Measurements from ENCODE around the gene DUOXA2. TPM values are rescaled to one million over a fixed set of nuclear protein-coding genes. Genes with fewer than 3 reads are reported as not detected.

The DUOXA2 gene
- total and polyA plus RNA-seq, 2 experiments from 2014 or later = not detected

DNA sequence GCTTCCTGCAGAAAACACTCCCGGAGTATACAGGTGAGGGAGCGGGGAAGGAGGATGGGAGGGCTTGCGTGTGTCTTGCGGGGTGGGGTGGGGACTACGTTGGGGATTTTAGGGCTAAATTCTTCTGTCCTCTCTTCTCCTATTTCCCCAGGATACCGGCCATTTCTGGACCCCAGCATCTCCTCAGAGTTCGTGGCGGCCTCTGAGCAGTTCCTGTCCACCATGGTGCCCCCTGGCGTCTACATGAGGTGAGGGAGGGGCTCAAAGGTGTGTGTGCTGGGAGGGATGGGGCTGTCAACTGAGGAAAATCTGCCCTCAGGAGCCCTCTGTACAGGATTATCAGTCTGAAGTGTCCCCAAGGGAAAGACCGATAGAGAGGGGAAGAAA is 22.2 kb downstream of the DUOXA2 start:
- no peak overlapping the region for H3K27ac ChIP-seq
- H3K4me1 ChIP-seq (ENCODE audit: low read depth) = no peaks in the 10 kb centered on the region
- H3K36me3 ChIP-seq = no peaks in the 10 kb centered on the region
- H3K9me3 ChIP-seq (ENCODE audit: low read depth) = no peaks in the 10 kb centered on the region
- TF ChIP-seq, protein P1, sequence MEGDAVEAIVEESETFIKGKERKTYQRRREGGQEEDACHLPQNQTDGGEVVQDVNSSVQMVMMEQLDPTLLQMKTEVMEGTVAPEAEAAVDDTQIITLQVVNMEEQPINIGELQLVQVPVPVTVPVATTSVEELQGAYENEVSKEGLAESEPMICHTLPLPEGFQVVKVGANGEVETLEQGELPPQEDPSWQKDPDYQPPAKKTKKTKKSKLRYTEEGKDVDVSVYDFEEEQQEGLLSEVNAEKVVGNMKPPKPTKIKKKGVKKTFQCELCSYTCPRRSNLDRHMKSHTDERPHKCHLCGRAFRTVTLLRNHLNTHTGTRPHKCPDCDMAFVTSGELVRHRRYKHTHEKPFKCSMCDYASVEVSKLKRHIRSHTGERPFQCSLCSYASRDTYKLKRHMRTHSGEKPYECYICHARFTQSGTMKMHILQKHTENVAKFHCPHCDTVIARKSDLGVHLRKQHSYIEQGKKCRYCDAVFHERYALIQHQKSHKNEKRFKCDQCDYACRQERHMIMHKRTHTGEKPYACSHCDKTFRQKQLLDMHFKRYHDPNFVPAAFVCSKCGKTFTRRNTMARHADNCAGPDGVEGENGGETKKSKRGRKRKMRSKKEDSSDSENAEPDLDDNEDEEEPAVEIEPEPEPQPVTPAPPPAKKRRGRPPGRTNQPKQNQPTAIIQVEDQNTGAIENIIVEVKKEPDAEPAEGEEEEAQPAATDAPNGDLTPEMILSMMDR (IDR thresholded peaks at IDR 0.05; ENCODE audit: low read depth, low read length) = peak; percentile 42
- peak in 1 of 2 donors; percentile 37 for DNase-seq (ENCODE audit: low read depth in 1 of 2, low spot score in 1 of 2)
- H3K27me3 ChIP-seq = peaks cover 55% of the 10 kb centered on the region
- no peak overlapping the region for H3K4me3 ChIP-seq

DNA sequence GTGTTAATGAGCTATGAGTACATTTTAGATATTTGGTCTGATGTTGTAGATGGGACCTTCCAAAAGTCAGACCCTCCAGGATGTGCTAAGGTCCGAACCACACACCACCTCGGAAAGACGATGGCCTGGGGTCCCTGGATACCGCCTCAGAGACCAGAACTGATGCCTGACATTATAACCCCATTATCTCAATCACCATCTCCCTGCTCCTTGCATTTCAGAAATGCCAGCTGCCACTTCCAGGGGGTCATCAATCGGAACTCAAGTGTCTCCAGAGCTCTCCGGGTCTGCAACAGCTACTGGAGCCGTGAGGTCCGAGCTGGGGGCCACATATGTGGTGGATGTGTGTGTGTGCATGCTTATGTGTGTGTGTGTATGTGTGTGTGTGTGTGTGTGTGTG is 23.6 kb downstream of the DUOXA2 start:
- Histone ChIP-seq H3K4me1 (ENCODE audit: low read depth) (no peaks in the 10 kb centered on the region), H3K36me3 (no peaks in the 10 kb centered on the region), H3K9me3 (ENCODE audit: low read depth) (no peaks in the 10 kb centered on the region), H3K27me3 (peaks cover 41% of the 10 kb centered on the region), H3K4me3 (no peak overlapping the region), H3K27ac (no peak overlapping the region)
- no peak for DNase-seq (ENCODE audit: low read depth in 1 of 2, low spot score in 1 of 2)
- TF ChIP-seq, protein P1 (IDR thresholded peaks at IDR 0.05; ENCODE audit: low read depth, low read length) = no peak

DNA sequence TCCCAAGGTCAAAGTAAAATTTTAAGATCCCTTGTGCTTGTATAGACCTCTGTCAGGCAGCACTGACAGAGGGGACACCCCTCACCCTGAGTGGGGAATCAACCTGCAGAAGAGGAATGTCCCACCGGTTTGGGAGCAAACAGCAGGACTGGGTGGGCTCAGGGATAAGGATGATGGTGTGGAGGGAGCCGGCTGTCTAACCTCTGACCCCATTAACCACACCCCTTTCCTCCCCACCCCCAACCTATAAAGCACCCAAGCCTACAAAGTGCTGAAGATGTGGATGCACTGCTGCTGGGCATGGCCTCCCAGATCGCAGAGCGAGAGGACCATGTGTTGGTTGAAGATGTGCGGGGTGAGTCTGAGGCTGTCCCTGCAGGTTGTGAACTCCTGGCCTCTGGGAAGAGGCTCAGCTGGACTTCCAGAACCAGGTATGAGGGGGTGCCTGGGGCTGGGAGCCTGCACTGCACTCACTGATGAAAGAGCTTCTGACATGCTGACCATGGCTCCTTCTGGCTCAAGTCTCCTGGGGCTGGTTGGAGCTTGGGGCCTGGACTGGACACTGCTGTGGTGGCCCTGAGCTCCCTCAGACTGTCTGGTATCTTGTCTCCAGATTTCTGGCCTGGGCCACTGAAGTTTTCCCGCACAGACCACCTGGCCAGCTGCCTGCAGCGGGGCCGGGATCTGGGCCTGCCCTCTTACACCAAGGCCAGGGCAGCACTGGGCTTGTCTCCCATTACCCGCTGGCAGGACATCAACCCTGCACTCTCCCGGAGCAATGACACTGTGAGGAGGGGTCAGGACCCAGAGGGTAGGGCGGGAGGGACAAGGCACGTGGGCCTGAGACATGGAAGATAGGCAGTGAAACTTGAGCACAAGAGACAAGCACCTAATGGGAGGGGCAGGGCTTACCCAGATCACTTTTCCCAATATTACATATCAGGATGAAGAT is 25.0 kb downstream of the DUOXA2 start:
- peak in 1 of 2 donors; percentile 11 for DNase-seq (ENCODE audit: low read depth in 1 of 2, low spot score in 1 of 2)
- TF ChIP-seq, protein P1 (IDR thresholded peaks at IDR 0.05; ENCODE audit: low read depth, low read length) = no peak
- no peaks in the 10 kb centered on the region for H3K36me3 ChIP-seq
- no peak overlapping the region for H3K27ac ChIP-seq
- no peaks in the 10 kb centered on the region for H3K4me1 ChIP-seq (ENCODE audit: low read depth)
- no peak overlapping the region for H3K4me3 ChIP-seq
- peaks cover 28% of the 10 kb centered on the region for H3K27me3 ChIP-seq
- H3K9me3 ChIP-seq (ENCODE audit: low read depth) = no peaks in the 10 kb centered on the region

GRCh38 chr15:45139770-45140169 is 25.6 kb downstream of the DUOXA2 start:
- DNase-seq (ENCODE audit: low read depth in 1 of 2, low spot score in 1 of 2) = no peak
- Histone ChIP-seq H3K4me1 (ENCODE audit: low read depth) (no peaks in the 10 kb centered on the region), H3K27ac (no peak overlapping the region), H3K4me3 (no peak overlapping the region), H3K9me3 (ENCODE audit: low read depth) (no peaks in the 10 kb centered on the region), H3K27me3 (peaks cover 23% of the 10 kb centered on the region), H3K36me3 (no peaks in the 10 kb centered on the region)
- TF ChIP-seq, protein P1 (IDR thresholded peaks at IDR 0.05; ENCODE audit: low read depth, low read length) = no peak

GRCh38 chr15:45140557-45141250 is 26.6 kb downstream of the DUOXA2 start:
- Histone ChIP-seq H3K27ac (no peak overlapping the region), H3K27me3 (peaks cover 16% of the 10 kb centered on the region), H3K4me1 (ENCODE audit: low read depth) (no peaks in the 10 kb centered on the region), H3K9me3 (ENCODE audit: low read depth) (no peaks in the 10 kb centered on the region), H3K4me3 (no peak overlapping the region), H3K36me3 (no peaks in the 10 kb centered on the region)
- DNase-seq (ENCODE audit: low read depth in 1 of 2, low spot score in 1 of 2) = no peak
- TF ChIP-seq, protein P1 (IDR thresholded peaks at IDR 0.05; ENCODE audit: low read depth, low read length) = no peak

Data from cardiac muscle cell (in vitro differentiated cells and primary cell).